Measurements from ENCODE around the gene PTX3. TPM values are rescaled to one million over a fixed set of nuclear protein-coding genes. Genes with fewer than 3 reads are reported as not detected.

PTX3 gene
- total RNA-seq, 4 donors from 2014 or later = 2.1 to 132 (median 5.1) TPM

DNA sequence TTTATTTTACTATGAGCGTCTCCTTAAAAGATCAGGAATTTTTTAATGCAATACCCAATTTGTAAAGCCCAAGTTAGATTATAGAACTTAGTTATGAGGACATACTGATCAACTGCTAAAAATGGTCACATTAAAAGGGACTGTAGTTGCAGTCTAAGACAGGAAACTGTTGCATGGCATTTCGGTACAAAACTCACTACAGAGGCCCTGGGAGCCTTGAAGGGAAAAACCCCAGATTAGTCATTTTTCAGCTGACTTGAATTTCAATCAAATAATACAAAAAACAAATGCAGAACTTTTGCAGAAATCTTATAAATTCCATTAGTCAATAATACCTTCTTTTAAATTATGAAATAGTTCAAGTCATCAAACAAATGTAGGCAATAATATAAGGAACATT lies 6.9 kb upstream of the PTX3 start:
- intact Hi-C loops (cut with DNase I) = no loop called here
- no peak for TF ChIP-seq EP300 (IDR thresholded peaks at IDR 0.05)
- TF ChIP-seq, protein P1, sequence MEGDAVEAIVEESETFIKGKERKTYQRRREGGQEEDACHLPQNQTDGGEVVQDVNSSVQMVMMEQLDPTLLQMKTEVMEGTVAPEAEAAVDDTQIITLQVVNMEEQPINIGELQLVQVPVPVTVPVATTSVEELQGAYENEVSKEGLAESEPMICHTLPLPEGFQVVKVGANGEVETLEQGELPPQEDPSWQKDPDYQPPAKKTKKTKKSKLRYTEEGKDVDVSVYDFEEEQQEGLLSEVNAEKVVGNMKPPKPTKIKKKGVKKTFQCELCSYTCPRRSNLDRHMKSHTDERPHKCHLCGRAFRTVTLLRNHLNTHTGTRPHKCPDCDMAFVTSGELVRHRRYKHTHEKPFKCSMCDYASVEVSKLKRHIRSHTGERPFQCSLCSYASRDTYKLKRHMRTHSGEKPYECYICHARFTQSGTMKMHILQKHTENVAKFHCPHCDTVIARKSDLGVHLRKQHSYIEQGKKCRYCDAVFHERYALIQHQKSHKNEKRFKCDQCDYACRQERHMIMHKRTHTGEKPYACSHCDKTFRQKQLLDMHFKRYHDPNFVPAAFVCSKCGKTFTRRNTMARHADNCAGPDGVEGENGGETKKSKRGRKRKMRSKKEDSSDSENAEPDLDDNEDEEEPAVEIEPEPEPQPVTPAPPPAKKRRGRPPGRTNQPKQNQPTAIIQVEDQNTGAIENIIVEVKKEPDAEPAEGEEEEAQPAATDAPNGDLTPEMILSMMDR (IDR thresholded peaks at IDR 0.05) = no peak
- TF ChIP-seq POLR2A (IDR thresholded peaks at IDR 0.05; ENCODE audit: low read depth) = no peak
- TF ChIP-seq POLR2AphosphoS5 (IDR thresholded peaks at IDR 0.05) = no peak
- 63% methylated on average over 2 of the region's 2 CpGs for whole genome bisulfite sequencing
- DNase-seq (ENCODE audit: extremely low spot score) = no peak
- Histone ChIP-seq H3K9me3 (no peaks in the 10 kb centered on the region), H3K27me3 (no peaks in the 10 kb centered on the region), H3K27ac (replicated peaks in 1 of 4) (no peak overlapping the region), H3K36me3 (no peaks in the 10 kb centered on the region), H3K4me3 (no peak overlapping the region), H3K4me1 (no peaks in the 10 kb centered on the region)

DNA sequence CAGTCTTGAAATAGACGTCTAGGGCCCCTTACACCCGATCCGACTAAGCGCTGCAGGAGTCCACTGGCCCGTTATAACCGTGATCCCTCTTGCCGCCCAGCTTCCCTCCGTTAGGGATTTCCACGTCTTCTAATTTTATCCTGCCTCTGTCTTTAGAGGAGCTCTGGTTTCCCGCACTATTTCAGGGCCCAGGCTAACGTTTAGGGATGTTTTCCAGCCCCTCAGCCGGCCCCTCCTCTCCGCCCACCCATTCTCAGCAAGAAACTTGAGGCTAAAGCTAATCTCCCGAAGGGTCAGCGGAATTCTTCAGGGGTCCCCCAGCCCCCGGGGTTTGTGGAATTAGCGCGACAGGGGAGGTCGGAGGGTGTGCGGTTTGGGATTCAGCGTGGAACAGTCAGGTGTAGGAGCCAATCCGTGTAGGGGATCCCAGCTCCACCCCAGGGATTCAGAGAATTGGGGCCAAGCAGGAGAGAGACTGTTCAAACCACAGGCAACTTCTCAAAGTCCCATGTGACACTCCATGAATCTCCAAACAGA lies 1.6 kb downstream of the PTX3 start:
- H3K36me3 ChIP-seq = no peaks in the 10 kb centered on the region
- H3K27ac ChIP-seq (replicated peaks in 1 of 4) = peak overlapping the region; percentile 30 to 73 (median 68)
- H3K4me3 ChIP-seq = peak overlapping the region; percentile 62 to 76 (median 64)
- H3K27me3 ChIP-seq = no peaks in the 10 kb centered on the region
- intact Hi-C loops (cut with DNase I) = no loop called here
- TF ChIP-seq EP300 (IDR thresholded peaks at IDR 0.05) (no peak), POLR2AphosphoS5 (IDR thresholded peaks at IDR 0.05) (no peak), POLR2A (IDR thresholded peaks at IDR 0.05; ENCODE audit: low read depth) (no peak)
- TF ChIP-seq, protein P1 (IDR thresholded peaks at IDR 0.05) = no peak
- DNase-seq (ENCODE audit: extremely low spot score) = no peak
- WGBS = 5% methylated on average over 22 of the region's 22 CpGs
- peaks cover 0 to 37% (median 25%) of the 10 kb centered on the region in 4 donors for H3K4me1 ChIP-seq
- H3K9me3 ChIP-seq = no peaks in the 10 kb centered on the region

DNA sequence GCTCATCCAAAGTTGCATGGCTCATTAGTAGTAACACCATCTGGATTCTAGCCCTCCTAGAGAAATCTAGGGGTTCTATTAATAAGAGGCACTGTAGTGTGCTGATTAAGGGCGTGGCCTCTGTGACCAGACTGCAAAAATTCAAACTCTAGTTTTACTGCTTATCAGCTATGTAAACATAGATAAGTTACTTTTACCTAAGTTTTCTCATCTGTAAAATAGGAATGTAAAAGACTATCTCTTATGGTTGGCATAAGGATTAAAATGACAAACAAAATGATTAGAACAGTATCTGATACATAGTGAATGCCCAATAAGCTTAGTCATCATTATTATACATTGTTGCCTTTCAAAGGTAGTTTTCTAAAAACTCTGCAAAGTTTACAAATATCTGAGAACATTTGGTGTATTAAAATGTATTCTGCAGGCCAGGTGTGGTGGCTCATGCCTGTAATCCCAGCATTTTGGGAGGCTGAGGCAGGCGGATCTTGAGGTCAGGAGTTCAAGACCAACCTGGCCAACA lies 4.5 kb downstream of the PTX3 start:
- Histone ChIP-seq H3K27me3 (no peaks in the 10 kb centered on the region), H3K9me3 (no peaks in the 10 kb centered on the region), H3K36me3 (no peaks in the 10 kb centered on the region), H3K27ac (replicated peaks in 1 of 4) (no peak overlapping the region), H3K4me3 (no peak overlapping the region), H3K4me1 (peaks cover 0 to 34% (median 24%) of the 10 kb centered on the region in 4 donors)
- intact Hi-C loops (cut with DNase I) = loop anchor here (5.0 kb wide), 1 partner anchor 234 kb away; no protein-coding TSS in a partner anchor
- DNase-seq (ENCODE audit: extremely low spot score) = no peak
- TF ChIP-seq POLR2AphosphoS5 (IDR thresholded peaks at IDR 0.05) (no peak), POLR2A (IDR thresholded peaks at IDR 0.05; ENCODE audit: low read depth) (no peak), EP300 (IDR thresholded peaks at IDR 0.05) (no peak)
- TF ChIP-seq, protein P1 (IDR thresholded peaks at IDR 0.05) = no peak
- WGBS = 97% methylated on average over 2 of the region's 2 CpGs

DNA sequence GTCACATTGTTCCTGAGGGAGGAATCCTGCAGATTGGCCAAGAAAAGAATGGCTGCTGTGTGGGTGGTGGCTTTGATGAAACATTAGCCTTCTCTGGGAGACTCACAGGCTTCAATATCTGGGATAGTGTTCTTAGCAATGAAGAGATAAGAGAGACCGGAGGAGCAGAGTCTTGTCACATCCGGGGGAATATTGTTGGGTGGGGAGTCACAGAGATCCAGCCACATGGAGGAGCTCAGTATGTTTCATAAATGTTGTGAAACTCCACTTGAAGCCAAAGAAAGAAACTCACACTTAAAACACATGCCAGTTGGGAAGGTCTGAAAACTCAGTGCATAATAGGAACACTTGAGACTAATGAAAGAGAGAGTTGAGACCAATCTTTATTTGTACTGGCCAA lies 6.1 kb downstream of the PTX3 start:
- Histone ChIP-seq H3K9me3 (no peaks in the 10 kb centered on the region), H3K27ac (replicated peaks in 1 of 4) (no peak overlapping the region), H3K4me3 (no peak overlapping the region), H3K36me3 (no peaks in the 10 kb centered on the region), H3K27me3 (no peaks in the 10 kb centered on the region), H3K4me1 (peaks cover 0 to 18% (median 9%) of the 10 kb centered on the region in 4 donors)
- intact Hi-C loops (cut with DNase I) = loop anchor here (5.0 kb wide), 1 partner anchor 235 kb away; no protein-coding TSS in a partner anchor
- DNase-seq (ENCODE audit: extremely low spot score) = no peak
- TF ChIP-seq POLR2A (IDR thresholded peaks at IDR 0.05; ENCODE audit: low read depth) = no peak
- TF ChIP-seq EP300 (IDR thresholded peaks at IDR 0.05) = no peak
- TF ChIP-seq POLR2AphosphoS5 (IDR thresholded peaks at IDR 0.05) = no peak
- TF ChIP-seq, protein P1 (IDR thresholded peaks at IDR 0.05) = no peak
- 84% methylated on average over 2 of the region's 2 CpGs for WGBS

Data from esophagus muscularis mucosa (tissue), 4 donors.